ENCODE results near the gene PIEZO2.

Gene PIEZO2

GRCh38 chr18:10681581-10682367 is 467.6 kb downstream of the PIEZO2 start:
- no peak overlapping the region for H3K9ac ChIP-seq (ENCODE audit: low read depth, low read length, poor library complexity, severe bottlenecking)
- H3K4me2 ChIP-seq (ENCODE audit: low read depth, low read length, poor library complexity, severe bottlenecking): no peak overlapping the region
- no peaks in the 10 kb centered on the region for H3K9me3 ChIP-seq (ENCODE audit: insufficient read depth, low read depth, low read length)
- no peaks in the 10 kb centered on the region for H4K20me1 ChIP-seq (ENCODE audit: insufficient read depth, low read length, poor library complexity, severe bottlenecking)
- no peaks in the 10 kb centered on the region for H3K79me2 ChIP-seq (ENCODE audit: insufficient read depth, low read length)
- H3K9me2 ChIP-seq (replicated peaks; ENCODE audit: low read depth, low read length): no peaks in the 10 kb centered on the region
- H3K4me1 ChIP-seq (ENCODE audit: insufficient read depth, low read length, poor library complexity, severe bottlenecking): no peaks in the 10 kb centered on the region
- no peak overlapping the region for H2AFZ ChIP-seq (ENCODE audit: low read length)
- no peak for TF ChIP-seq CTCF (conservative IDR thresholded peaks at IDR 0.05; ENCODE audit: low read length)
- no peak for TF ChIP-seq EZH2phosphoT487 (IDR thresholded peaks at IDR 0.05; ENCODE audit: borderline replicate concordance)
- no peak overlapping the region for H3K4me3 ChIP-seq (ENCODE audit: low read length, poor library complexity, severe bottlenecking)
- no peaks in the 10 kb centered on the region for H3K36me3 ChIP-seq (ENCODE audit: insufficient read depth, low read length)
- H3F3A ChIP-seq (ENCODE audit: low read depth): no peaks in the 10 kb centered on the region
- no peaks in the 10 kb centered on the region for H3K27me3 ChIP-seq (ENCODE audit: insufficient read depth, low read length, poor library complexity, severe bottlenecking)

- Histone ChIP-seq H3K36me3 (ENCODE audit: insufficient read depth, low read length) (no peaks in the 10 kb centered on the region), H3K9me3 (ENCODE audit: insufficient read depth, low read depth, low read length) (no peaks in the 10 kb centered on the region), H3K9me2 (replicated peaks; ENCODE audit: low read depth, low read length) (no peaks in the 10 kb centered on the region), H3K4me2 (ENCODE audit: low read depth, low read length, poor library complexity, severe bottlenecking) (no peak overlapping the region), H3K79me2 (ENCODE audit: insufficient read depth, low read length) (no peaks in the 10 kb centered on the region), H3K4me3 (ENCODE audit: low read length, poor library complexity, severe bottlenecking) (no peak overlapping the region), H3K4me1 (ENCODE audit: insufficient read depth, low read length, poor library complexity, severe bottlenecking) (no peaks in the 10 kb centered on the region), H2AFZ (ENCODE audit: low read length) (no peak overlapping the region), H3F3A (ENCODE audit: low read depth) (no peaks in the 10 kb centered on the region), H3K9ac (ENCODE audit: low read depth, low read length, poor library complexity, severe bottlenecking) (no peak overlapping the region), H3K27me3 (ENCODE audit: insufficient read depth, low read length, poor library complexity, severe bottlenecking) (no peaks in the 10 kb centered on the region), H4K20me1 (ENCODE audit: insufficient read depth, low read length, poor library complexity, severe bottlenecking) (no peaks in the 10 kb centered on the region)
- TF ChIP-seq EZH2phosphoT487 (IDR thresholded peaks at IDR 0.05; ENCODE audit: borderline replicate concordance) (no peak), CTCF (conservative IDR thresholded peaks at IDR 0.05; ENCODE audit: low read length) (no peak)
Measured at GRCh38 chr18:10680271-10680596, 469.1 kb downstream of the PIEZO2 start.

GRCh38 chr18:10679557-10680270 is 469.7 kb downstream of the PIEZO2 start:
- no peaks in the 10 kb centered on the region for H3K27me3 ChIP-seq (ENCODE audit: insufficient read depth, low read length, poor library complexity, severe bottlenecking)
- H3K4me3 ChIP-seq (ENCODE audit: low read length, poor library complexity, severe bottlenecking): no peak overlapping the region
- no peaks in the 10 kb centered on the region for H3K9me2 ChIP-seq (replicated peaks; ENCODE audit: low read depth, low read length)
- no peak overlapping the region for H3K4me2 ChIP-seq (ENCODE audit: low read depth, low read length, poor library complexity, severe bottlenecking)
- no peaks in the 10 kb centered on the region for H4K20me1 ChIP-seq (ENCODE audit: insufficient read depth, low read length, poor library complexity, severe bottlenecking)
- no peaks in the 10 kb centered on the region for H3K36me3 ChIP-seq (ENCODE audit: insufficient read depth, low read length)
- H3F3A ChIP-seq (ENCODE audit: low read depth): no peaks in the 10 kb centered on the region
- no peak overlapping the region for H2AFZ ChIP-seq (ENCODE audit: low read length)
- no peaks in the 10 kb centered on the region for H3K9me3 ChIP-seq (ENCODE audit: insufficient read depth, low read depth, low read length)
- no peaks in the 10 kb centered on the region for H3K4me1 ChIP-seq (ENCODE audit: insufficient read depth, low read length, poor library complexity, severe bottlenecking)
- no peaks in the 10 kb centered on the region for H3K79me2 ChIP-seq (ENCODE audit: insufficient read depth, low read length)
- H3K9ac ChIP-seq (ENCODE audit: low read depth, low read length, poor library complexity, severe bottlenecking): no peak overlapping the region
- TF ChIP-seq CTCF (conservative IDR thresholded peaks at IDR 0.05; ENCODE audit: low read length) (no peak), EZH2phosphoT487 (IDR thresholded peaks at IDR 0.05; ENCODE audit: borderline replicate concordance) (no peak)
